LHCN-M2 (cell line): ENCODE measurements around the gene METRNL. TPM values are rescaled to one million over a fixed set of nuclear protein-coding genes. Genes with fewer than 3 reads are reported as not detected.
"Not testable (repeated sequence)": the region's sequence is repeated elsewhere in the genome, so short reads cannot be mapped to it uniquely, and the experiment has no call there.

ENCODE experiments used
- DNase-seq: peaks from one replicate; pipeline ENCODE4 v3.0.0-alpha.2; 2012; ENCODE audit warnings: low read depth
- polyA plus RNA-seq: library from polyadenylated mRNA; unstranded; fragments of >200 nt; gene quantifications from one replicate; pipeline ENCODE4 v1.2.1, GENCODE V29; 2012; ENCODE audit warnings: missing spikeins
- total RNA-seq: library from RNA; depleted of rRNA; stranded (reverse); fragments of >200 nt; gene quantifications from 2 replicates; pipeline ENCODE4 v1.2.3, GENCODE V29; 2014; rRNA removed

Gene METRNL
- 32.6 and 32.7 TPM in 2 replicates for total RNA-seq
- polyA plus RNA-seq: 82.0 TPM

DNA sequence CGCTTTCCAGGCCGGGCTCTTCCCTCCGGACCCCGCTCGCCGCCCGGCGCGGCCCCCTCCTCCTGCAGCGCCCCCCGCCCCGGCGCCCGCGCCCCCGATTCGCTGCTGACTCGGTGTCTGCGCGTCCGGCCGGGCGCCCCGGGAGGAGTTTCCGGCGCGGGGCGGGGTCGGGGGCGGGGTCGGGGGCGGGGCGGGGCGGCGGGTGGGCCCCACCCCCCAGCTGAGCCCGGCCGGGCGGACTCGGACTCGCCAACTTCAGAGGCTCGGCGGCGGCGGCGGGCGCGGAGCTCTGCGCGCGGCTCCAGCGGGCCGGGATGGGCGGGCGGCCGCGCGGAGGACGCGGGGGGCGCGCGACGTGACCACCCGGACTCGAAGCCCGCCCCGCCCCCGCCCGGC is at the start of gene METRNL:
METRNL (plus strand) TSS at position 258 of the 396 bp plus-strand sequence. CDS start 207 bp downstream, outside the sequence.
- peak; percentile 57 for DNase-seq

DNA sequence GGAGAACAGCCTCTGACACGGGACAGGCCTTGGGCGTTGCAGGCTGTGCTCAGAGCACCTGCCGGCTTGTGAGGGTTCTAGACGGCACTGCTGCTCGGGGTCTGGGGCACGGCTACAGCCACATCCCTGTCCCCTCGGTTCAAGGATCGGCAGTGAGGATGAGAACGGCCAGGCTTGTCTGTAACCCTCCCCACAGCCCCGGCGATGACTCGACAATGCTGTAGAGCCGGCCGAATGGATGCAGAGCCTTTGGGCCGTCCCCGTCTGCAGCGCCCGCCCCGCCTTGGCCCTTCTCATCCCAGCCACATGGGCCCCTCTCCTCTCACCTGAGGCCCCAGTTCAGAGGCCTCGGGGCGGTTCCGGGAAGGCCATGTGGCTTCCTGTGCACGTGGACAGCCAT is 49.0 kb upstream of the METRNL start:
- DNase-seq: no peak

DNA sequence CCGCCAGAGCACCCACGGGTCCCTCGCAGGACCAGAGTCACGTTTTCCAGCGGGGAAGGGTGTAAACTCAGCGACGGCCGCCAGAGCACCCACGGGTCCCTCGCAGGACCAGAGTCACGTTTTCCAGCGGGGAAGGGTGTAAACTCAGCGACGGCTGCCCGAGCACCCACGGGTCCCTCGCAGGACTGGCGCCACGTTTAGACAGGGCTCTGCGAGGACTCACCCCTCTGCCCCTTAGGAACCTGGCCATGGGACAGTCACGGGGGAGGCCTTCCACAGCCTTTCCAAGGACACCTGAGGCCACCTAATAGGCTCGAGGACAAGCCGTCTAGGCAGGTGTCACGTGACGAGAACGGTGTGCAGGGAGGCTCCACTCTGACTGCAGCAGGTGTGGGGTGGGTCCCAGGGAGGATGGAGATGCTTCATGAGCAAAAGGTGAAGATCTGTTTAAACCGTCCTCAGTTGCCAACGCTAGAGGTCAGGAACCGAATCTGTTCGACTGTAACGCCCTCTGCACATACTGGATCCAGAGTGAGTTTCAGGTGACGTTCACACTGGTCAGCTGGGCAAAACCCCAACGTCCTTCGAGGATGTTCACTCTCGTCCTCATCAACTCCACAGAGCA is 48.0 kb upstream of the METRNL start:
- no peak for DNase-seq

DNA sequence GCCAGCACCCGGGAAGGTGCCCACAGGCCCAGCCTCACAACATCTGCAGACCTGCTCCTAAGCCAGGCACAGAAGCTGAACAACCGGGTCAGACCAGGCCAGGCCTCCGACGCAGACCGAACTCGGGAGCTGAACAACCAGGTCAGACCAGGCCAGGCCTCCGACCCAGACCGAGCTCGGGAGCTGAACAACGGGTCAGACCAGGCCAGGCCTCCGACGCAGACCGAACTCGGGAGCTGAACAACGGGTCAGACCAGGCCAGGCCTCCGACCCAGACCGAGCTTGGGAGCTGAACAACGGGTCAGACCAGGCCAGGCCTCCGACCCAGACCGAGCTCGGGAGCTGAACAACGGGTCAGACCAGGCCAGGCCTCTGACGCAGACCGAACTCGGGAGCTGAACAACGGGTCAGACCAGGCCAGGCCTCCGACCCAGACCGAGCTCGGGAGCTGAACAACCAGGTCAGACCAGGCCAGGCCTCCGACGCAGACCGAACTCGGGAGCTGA is 47.4 kb upstream of the METRNL start:
- not testable (repeated sequence) for DNase-seq

DNA sequence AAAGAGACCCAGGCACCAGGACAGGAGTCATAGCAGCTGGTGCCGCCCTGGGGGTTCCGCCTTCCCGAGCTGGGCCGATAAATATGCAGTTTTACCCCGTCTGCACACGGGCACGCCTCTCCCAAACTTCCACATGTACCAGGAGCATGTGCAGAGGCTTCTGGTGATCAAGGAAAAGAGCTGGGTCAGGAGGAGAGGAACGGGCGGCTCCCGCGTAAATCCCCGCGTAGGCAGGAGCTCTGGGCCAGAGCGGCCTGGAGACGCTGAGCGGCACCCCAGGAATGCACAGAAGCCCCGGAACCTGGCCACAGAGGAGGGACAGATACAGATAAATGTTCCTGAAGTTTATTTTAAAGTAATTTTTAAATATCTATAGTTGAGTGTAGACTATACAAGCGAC is 46.6 kb upstream of the METRNL start:
- DNase-seq: no peak

DNA sequence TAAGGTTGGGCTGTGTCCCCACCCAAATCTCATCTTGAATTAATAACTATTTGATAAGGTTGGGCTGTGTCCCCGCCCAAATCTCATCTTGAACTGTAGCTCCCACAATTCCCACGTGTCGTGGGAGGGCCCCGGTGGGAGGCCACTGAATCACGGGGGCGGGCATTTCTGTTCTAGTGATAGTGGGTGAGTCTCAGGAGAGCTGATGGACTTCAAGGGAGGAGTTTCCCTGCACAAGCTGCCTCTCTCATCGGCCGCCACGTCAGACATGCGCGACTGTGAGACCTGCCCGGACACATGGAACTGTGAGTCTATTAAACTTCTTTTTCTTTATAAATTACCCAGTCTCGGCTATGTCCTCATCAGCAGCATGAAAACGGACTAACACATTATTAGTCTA is 44.9 kb upstream of the METRNL start:
- no peak for DNase-seq

- DNase-seq: no peak
Measured at GRCh38 chr17:83035722-83036121, 43.7 kb upstream of the METRNL start.

- no peak for DNase-seq
Measured at GRCh38 chr17:83036193-83036592, 43.2 kb upstream of the METRNL start.

GRCh38 chr17:83036666-83037065 is 42.7 kb upstream of the METRNL start:
- DNase-seq: no peak

DNA sequence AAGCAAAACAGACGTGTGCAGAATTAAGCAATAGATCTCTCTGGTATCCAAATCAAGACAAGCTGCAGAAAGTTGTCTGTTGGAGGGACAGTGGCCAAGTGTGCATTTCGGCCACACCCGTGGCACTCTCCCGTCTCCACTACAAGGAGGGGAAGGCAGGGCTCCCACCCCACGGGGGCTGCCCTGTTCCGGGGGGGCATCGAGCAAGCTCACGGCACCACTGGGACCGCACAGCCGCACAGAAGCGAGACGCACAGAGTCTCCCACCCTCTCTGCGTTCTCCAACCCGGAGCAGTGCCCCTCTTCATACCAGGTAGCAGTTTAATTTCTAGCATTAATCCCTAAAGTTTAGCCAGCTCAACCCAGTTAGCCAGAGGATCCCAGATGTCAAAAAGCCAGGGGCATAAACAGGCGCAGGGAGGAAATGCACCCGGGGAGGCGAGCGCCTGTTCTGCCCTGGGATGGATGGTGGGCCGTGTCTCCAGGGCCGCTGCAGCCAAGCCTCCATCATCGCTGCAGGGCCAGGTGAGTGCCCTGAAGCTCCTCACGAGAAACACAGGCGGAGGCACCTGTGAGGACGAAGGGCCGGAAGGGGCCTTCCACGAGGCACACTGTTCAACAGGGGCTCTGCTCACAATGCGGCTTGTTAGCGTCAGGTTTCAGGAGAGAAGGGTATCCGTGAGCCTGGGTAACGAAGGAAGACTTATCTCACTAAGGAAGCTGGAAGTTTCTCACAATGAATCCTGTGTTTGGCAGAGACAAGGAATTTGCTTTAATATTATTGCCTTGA is 42.1 kb upstream of the METRNL start:
- no peak for DNase-seq

DNA sequence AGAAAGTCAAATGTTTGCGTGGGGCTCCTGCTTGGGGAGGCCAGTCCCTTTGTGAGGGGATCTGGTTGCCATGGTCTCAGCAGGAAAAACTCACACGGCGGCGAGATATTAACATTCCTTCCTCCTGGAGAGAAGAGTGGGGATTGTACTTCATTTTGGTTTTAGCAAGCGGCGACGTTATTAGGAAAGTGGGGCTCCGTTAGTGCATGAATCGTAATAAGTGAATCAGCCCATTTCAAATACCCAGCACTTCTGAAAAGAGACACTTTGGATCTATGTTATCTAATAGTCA is 41.6 kb upstream of the METRNL start:
- DNase-seq: no peak

DNA sequence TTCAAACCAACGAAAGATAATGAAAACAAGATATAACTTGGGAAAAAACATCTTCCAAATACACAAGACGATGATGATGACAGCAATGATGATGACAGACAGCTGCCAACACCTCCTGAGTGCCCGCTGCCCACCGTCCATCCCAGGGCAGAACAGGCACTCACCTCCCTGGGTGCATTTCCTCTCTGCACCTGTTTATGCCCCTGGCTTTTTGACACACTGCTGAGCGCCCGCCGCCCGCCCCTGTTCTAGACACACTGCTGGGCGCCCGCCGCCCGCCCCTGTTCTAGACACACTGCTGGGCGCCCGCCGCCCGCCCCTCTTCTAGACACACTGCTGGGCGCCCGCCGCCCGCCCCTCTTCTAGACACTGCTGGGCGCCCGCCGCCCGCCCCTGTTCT is 40.4 kb upstream of the METRNL start:
- not testable (repeated sequence) for DNase-seq

- DNase-seq: peak; percentile 8
Measured at GRCh38 chr17:83041305-83041704, 38.1 kb upstream of the METRNL start.

DNA sequence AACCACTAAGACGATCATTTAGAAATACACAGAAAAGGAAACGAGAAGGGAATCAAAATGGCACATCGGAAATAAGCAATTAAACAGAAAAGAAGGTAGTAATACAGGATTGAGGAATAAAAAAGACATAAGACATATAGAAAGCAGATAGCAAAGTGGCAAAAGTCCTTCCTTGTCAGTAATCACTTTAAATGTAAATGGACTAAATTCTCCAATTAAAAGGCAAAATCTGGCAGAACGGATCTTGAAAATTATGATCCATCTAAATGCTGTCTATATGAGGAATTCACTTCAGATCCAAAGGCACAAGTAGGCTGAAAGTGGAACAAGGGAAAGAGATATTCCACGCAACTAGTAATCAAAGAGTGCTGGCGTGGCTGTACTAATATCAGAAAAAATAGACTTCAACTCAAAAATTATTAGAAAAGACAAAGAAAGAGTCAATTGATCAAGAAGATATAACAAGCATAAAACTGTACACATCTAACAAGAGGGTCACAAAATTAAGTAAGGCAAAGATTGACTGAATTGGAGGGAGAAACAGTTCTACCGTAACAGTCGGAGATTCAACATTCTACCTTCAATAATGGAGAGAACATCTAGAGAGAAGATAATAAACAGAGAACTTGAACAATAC is 36.8 kb upstream of the METRNL start:
- DNase-seq: no peak

- not testable (repeated sequence) for DNase-seq
Measured at GRCh38 chr17:83044479-83044878, 34.9 kb upstream of the METRNL start.

- DNase-seq: no peak
Measured at GRCh38 chr17:83046448-83047181, 32.8 kb upstream of the METRNL start.

GRCh38 chr17:83047182-83047478 is 32.3 kb upstream of the METRNL start:
- DNase-seq: no peak

DNA sequence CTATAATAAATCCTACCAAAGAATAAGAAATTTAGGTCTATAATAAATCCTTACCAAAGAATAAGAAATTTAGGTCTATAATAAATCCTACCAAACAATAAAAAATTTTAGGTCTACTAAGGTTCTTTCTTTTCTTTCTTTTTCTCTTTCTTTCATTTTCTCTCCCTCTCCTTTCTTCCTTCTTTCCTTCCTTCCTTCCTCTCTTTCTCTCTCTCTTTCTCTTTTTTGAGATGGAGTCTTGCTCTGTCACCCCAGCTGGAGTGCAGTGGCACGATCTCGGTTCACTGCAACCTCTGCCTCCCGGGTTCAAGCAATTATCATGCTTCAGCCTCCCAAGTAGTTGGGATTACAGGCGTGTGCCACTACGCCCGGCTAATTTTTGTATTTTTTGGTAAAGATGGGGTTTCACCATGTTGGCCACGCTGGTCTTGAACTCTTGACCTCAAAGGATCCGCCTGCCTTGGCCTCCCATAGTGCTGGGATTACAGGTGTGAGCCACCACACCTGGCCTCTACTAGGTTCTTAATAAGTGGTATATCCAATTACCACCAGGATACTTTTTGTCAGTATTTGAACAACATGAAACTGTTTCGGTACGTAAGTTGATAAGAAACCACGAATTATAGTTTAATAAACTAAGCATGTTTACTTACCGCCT is 31.5 kb upstream of the METRNL start:
- DNase-seq: not testable (repeated sequence)

DNA sequence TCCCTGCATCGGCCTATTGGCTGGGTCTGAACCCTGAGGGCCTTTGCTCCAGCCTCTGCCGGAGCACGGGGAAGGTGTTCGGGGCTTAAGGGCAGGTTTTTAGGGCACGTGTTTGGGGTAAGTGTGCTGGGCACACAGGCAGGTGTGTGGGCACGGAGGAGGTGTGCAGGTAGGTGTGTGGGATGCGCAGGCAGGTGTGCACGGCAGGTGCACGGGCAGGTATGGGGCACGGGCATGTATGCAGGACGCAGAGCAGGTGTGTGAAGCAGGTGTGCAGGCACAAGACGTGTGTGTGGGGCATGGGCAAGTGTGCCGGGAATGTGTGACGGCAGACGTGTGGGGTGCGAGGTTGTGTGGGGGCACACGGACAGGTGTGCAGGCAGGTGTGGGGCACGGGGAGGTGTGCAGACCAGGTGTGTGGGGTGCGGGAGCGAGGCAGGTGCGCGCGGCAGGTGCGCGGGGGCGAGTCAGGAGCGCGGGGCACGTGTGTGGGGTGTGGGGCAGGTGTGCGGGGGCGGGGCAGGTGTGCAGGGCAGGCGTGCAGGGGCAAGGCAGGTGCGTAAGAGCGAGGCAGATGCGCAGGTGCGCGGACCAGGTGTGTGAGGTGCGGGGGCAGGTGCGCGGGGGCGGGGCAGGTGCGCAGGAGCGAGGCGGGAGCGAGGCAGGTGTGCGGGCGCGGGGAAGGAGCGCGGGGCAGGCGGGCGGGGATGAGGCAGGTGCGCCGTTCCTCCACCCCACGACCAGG is 28.6 kb upstream of the METRNL start:
- no peak for DNase-seq

DNA sequence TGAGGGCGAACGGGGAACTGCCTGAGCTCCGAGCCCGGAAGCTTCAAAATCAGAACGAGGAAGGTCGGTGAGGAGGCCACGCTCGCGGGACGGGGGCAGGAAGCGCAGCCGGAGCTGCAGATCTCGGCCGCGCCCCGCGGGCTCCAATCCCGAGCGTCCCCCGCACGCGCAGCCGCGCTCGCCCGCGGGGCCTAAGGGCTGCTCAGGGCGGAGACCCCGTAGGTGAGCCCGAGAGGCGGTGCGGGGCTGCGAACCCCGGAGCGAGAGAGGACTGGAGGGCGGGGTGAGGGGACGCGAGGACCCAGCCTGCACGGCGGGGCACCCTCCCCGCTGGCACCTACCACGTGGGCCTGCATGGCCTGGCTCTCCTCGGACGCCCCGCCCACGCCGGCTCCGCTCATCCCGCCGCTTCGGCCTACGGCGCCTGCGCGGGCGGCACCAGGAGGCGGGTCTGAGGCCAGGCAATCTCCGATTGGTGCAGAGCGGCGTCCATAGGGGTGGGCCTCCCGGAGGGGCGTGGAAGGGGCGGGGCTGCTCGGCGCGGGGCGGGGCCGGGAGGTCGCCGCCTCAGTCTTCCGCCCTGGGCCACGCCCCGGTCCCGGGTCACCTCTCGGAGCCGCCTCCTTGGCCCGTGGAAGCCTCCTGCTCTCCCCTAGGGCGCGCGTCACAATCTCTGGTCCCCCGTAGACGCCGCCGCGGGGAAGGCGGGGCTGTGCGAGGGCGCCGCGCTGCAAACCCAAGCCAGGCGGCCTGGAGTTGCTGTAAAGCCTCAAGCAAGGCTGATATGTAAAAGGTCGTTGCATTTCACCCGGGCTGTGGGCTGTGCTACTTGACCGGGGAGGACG is 27.8 kb upstream of the METRNL start:
- DNase-seq: peak; percentile 94
